Mesodermal cell (in vitro differentiated cells): ENCODE results near the gene RMI2.
A peak's percentile ranks its signal among the peaks of the same experiment; 100 is the strongest.

Source experiments
- H3K27ac ChIP-seq: 2 replicates; pipeline ENCODE4 v1.7.0; 2013; ENCODE audit warnings: mild to moderate bottlenecking, low read depth, low read length, moderate library complexity; ENCODE audit not compliant: severe bottlenecking
- H3K36me3 ChIP-seq: 2 replicates; pipeline ENCODE4 v1.7.1; 2013; ENCODE audit warnings: mild to moderate bottlenecking, low read length, moderate library complexity; ENCODE audit not compliant: control insufficient read depth, insufficient read depth
- H3K4me1 ChIP-seq: one replicate; pipeline ENCODE4 v1.7.1; 2013; ENCODE audit warnings: mild to moderate bottlenecking, low read length; ENCODE audit not compliant: insufficient read depth, control insufficient read depth, poor library complexity, severe bottlenecking
- H3K4me3 ChIP-seq: 2 replicates; pipeline ENCODE4 v1.7.0; 2013; ENCODE audit warnings: low read length, control low read depth, mild to moderate bottlenecking; ENCODE audit not compliant: insufficient read depth, poor library complexity, severe bottlenecking; ENCODE audit errors: extremely low read depth
- H3K9me3 ChIP-seq: 2 replicates; pipeline ENCODE4 v1.7.1; 2013; ENCODE audit warnings: mild to moderate bottlenecking, low read length, moderate library complexity; ENCODE audit not compliant: control insufficient read depth
- WGBS, 2 experiments: methylation state at CpG; one replicate each; pipeline ENCODE4 v1.1.5; 2013; ENCODE audit warnings: missing lambda C conversion rate in 2 of 2; ENCODE audit not compliant: insufficient coverage in 2 of 2; 5-methylcytosine and 5-hydroxymethylcytosine counted together

RMI2 gene

DNA sequence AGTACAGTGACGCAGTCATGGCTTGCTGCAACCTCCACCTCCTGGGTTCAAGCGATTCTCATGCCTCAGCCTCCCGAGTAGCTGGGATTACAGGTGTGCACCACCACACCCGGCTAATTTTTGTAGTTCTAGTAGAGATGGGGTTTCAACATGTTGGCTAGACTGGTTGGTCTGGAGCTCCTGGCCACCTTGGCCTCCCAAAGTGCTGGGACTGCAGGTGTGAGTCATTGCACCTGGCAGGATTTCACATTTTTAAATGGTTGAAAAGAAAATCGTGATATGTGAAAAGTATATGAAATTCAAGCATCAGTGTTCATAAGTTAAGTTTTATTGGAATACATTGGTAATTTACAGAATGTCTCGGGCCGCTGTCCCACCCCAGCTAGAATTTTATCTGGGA, 2.6 kb downstream of the RMI2 start:
- H3K4me3 ChIP-seq: no peak overlapping the region
- peaks cover 9% of the 10 kb centered on the region for H3K36me3 ChIP-seq
- peaks cover 38% of the 10 kb centered on the region for H3K4me1 ChIP-seq
- H3K9me3 ChIP-seq: no peaks in the 10 kb centered on the region
- WGBS, 2 experiments: 98 to 99% methylated on average over 6 to 7 of the region's 7 CpGs
- no peak overlapping the region for H3K27ac ChIP-seq

GRCh38 chr16:11348737-11349598, 3.7 kb downstream of the RMI2 start:
- Histone ChIP-seq H3K4me3 (no peak overlapping the region), H3K9me3 (peaks cover 3% of the 10 kb centered on the region), H3K27ac (peak overlapping the region; percentile 53), H3K4me1 (peaks cover 38% of the 10 kb centered on the region), H3K36me3 (peaks cover 14% of the 10 kb centered on the region)
- WGBS, 2 experiments: 84 to 92% methylated on average over 14 to 15 of the region's 16 CpGs

DNA sequence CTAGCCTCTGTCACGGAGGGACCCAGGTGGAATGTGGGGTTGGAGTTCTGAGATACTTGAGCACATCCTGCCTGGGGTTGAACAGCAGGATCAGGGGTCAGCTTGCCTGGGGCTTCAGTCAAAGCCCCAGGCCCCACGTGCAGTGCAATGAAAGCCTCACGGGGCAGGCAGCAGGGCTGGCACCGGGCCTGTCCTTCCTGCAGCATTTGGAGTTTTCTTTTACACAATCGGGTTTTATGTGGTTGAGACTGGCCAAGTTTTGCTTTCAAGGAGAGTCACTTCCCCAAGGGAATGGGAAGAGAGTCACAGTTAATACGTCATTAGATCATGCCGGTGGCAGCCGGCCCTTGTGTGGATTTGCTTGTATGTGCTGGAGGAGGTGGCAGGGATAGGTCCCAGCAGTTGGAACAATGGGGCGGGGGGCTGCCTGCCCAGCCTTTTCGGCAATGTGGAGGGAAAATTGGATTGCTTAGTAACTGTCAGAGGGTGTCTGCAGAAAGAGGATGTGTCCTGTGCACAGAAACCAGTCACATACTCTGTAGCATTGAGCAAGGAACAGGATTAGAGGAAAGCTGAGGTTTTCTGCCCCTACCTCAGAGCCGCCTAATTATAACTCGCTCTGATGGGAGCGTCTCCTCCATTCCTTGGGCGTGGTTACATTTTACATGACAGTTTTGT, 4.5 kb downstream of the RMI2 start:
- peak overlapping the region; percentile 53 for H3K27ac ChIP-seq
- WGBS, 2 experiments: 69 to 77% methylated on average over 11 to 12 of the region's 14 CpGs
- H3K4me1 ChIP-seq: peaks cover 45% of the 10 kb centered on the region
- no peak overlapping the region for H3K4me3 ChIP-seq
- H3K36me3 ChIP-seq: peaks cover 14% of the 10 kb centered on the region
- H3K9me3 ChIP-seq: peaks cover 3% of the 10 kb centered on the region

DNA sequence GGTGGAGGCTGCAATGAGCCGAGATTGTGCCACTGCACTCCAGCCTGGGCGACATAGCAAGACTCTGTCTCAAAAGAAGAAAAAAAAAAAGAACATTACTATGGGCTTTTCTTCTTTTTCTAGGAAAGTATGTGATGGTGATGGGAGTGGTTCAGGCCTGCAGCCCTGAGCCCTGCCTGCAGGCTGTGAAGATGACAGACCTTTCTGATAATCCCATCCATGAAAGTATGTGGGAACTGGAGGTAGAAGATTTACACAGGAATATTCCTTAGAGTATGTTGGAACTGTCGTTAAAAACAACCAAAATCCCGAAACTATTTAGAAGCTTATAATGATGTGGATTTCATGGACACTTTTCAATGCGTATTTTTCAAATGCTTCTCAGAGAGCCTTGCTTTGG, 5.3 kb downstream of the RMI2 start:
- 91 to 100% methylated on average over 1 to 3 of the region's 5 CpGs for WGBS, 2 experiments
- Histone ChIP-seq H3K4me1 (peaks cover 53% of the 10 kb centered on the region), H3K27ac (peak overlapping the region; percentile 73), H3K36me3 (peaks cover 14% of the 10 kb centered on the region), H3K9me3 (peaks cover 3% of the 10 kb centered on the region), H3K4me3 (no peak overlapping the region)

DNA sequence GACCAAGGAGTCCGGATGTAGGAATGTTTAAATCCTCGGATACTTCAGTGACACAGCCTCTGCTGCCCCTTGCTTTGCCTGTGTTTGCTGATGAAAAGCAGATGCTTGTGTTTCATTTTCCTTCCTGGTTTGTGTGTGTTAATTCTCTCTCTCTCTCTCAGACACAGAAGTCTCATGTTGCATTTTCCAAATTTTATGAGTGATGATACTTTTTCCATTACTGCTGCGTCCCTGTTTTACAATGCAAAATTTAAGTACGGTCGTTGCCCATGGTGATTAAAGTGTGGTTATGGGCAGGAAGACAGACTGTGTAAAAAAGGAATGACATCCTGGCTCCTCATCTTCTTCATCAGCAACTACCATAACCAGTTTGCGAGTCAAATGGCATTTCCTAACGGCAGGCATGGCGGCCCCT, 5.7 kb downstream of the RMI2 start:
- H3K4me1 ChIP-seq: peaks cover 54% of the 10 kb centered on the region
- WGBS, 2 experiments: 74 to 100% methylated on average over 4 to 7 of the region's 8 CpGs
- peak overlapping the region; percentile 73 for H3K27ac ChIP-seq
- H3K36me3 ChIP-seq: peaks cover 14% of the 10 kb centered on the region
- H3K4me3 ChIP-seq: no peak overlapping the region
- H3K9me3 ChIP-seq: peaks cover 3% of the 10 kb centered on the region

GRCh38 chr16:11353158-11353557, 7.9 kb downstream of the RMI2 start:
- Histone ChIP-seq H3K9me3 (peaks cover 3% of the 10 kb centered on the region), H3K27ac (no peak overlapping the region), H3K4me1 (peaks cover 47% of the 10 kb centered on the region), H3K4me3 (no peak overlapping the region), H3K36me3 (peaks cover 14% of the 10 kb centered on the region)
- 71 to 75% methylated on average over 4 of the region's 4 CpGs for WGBS, 2 experiments

- WGBS, 2 experiments: 95 to 96% methylated on average over 2 to 4 of the region's 5 CpGs
- peaks cover 3% of the 10 kb centered on the region for H3K9me3 ChIP-seq
- H3K36me3 ChIP-seq: peaks cover 14% of the 10 kb centered on the region
- peaks cover 39% of the 10 kb centered on the region for H3K4me1 ChIP-seq
- H3K27ac ChIP-seq: no peak overlapping the region
- no peak overlapping the region for H3K4me3 ChIP-seq
Observed at GRCh38 chr16:11354407-11354732, 9.1 kb downstream of the RMI2 start.

- 91 to 94% methylated on average over 11 of the region's 11 CpGs for WGBS, 2 experiments
- H3K27ac ChIP-seq: no peak overlapping the region
- H3K4me1 ChIP-seq: peaks cover 33% of the 10 kb centered on the region
Observed at GRCh38 chr16:11354733-11355574, 9.7 kb downstream of the RMI2 start.

GRCh38 chr16:11355862-11356261, 10.6 kb downstream of the RMI2 start:
- no peak overlapping the region for H3K4me3 ChIP-seq
- 85 to 94% methylated on average over 8 of the region's 8 CpGs for WGBS, 2 experiments

More at GRCh38 chr16:11354733-11355574, 9.7 kb downstream of the RMI2 start:
- peaks cover 14% of the 10 kb centered on the region for H3K36me3 ChIP-seq
- H3K9me3 ChIP-seq: peaks cover 3% of the 10 kb centered on the region
- H3K4me3 ChIP-seq: no peak overlapping the region

DNA sequence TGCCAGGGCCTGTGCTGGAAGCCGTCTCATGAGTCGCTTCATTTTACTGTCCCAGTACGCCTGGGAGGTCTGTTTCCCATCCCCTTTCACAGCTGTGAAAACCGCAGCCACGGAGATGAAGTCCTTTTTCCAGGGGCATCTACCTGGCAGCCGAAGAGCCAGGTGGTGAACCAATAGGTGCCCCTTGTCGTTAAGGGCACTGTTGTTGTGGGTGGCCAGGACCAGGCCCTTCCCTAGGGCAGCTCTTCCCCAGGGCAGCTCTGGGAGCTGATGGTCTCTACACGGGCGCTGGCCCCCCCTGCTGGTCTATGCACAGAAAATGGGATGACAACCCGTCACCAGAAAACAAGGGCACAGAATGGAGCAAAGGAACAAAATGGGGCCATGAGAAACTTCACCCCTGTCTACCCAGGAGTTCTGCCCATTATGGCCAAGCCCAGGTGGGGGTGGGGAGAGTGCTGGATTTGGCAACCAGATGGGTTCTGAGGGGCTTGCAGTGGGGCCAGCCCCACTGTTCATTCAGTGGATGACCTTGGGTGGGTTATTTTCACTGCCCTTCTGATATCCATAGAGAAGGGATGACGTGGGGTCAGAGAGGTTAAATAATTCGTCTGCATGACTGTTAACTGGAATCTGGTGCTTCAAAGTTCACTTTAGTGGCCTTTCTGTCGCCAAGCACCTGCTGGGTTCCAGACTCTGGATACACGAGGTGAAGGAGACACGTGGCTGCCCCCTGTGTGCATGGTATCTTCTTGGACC, 11.5 kb downstream of the RMI2 start:
- WGBS, 2 experiments: 70 to 72% methylated on average over 13 to 14 of the region's 15 CpGs
- H3K36me3 ChIP-seq: peaks cover 14% of the 10 kb centered on the region
- H3K27ac ChIP-seq: no peak overlapping the region
- peaks cover 3% of the 10 kb centered on the region for H3K9me3 ChIP-seq
- peaks cover 28% of the 10 kb centered on the region for H3K4me1 ChIP-seq
- no peak overlapping the region for H3K4me3 ChIP-seq

More at GRCh38 chr16:11355862-11356261, 10.6 kb downstream of the RMI2 start:
- Histone ChIP-seq H3K9me3 (peaks cover 3% of the 10 kb centered on the region), H3K27ac (no peak overlapping the region), H3K4me1 (peaks cover 27% of the 10 kb centered on the region), H3K36me3 (peaks cover 14% of the 10 kb centered on the region)
